Osteocyte (in vitro differentiated cells): ENCODE data around the gene ZBTB4. TPM values are rescaled to one million over a fixed set of nuclear protein-coding genes. Genes with fewer than 3 reads are reported as not detected.

ENCODE experiments used
- DNase-seq: peaks from one replicate; pipeline ENCODE4 v3.0.0; 2021; ENCODE audit warnings: mixed read lengths; ENCODE audit not compliant: unreplicated experiment; ENCODE audit errors: extremely low spot score
- H3K27ac Mint-ChIP-seq: one replicate; pipeline ENCODE4 v1.8.0; 2021; ENCODE audit warnings: mild to moderate bottlenecking, mixed read lengths; ENCODE audit not compliant: unreplicated experiment
- H3K27me3 Mint-ChIP-seq: one replicate; pipeline ENCODE4 v1.8.0; 2021; ENCODE audit warnings: mixed read lengths; ENCODE audit not compliant: unreplicated experiment
- H3K36me3 Mint-ChIP-seq: one replicate; pipeline ENCODE4 v1.8.0; 2021; ENCODE audit warnings: mixed read lengths; ENCODE audit not compliant: unreplicated experiment
- H3K4me1 Mint-ChIP-seq: one replicate; pipeline ENCODE4 v1.8.0; 2021; ENCODE audit warnings: mixed read lengths; ENCODE audit not compliant: unreplicated experiment
- H3K4me3 Mint-ChIP-seq: one replicate; pipeline ENCODE4 v1.8.0; 2021; ENCODE audit warnings: mild to moderate bottlenecking, moderate library complexity, mixed read lengths; ENCODE audit not compliant: unreplicated experiment
- H3K9me3 Mint-ChIP-seq: one replicate; pipeline ENCODE4 v1.8.0; 2021; ENCODE audit warnings: mixed read lengths; ENCODE audit not compliant: unreplicated experiment
- total RNA-seq: library from RNA; stranded (reverse); gene quantifications from 2 replicates; pipeline ENCODE4 v1.2.1, GENCODE V29; 2021
- TF ChIP-seq, protein P1 (sequence below): fragments of 200-600 bp; sonication (generic); IDR thresholded peaks from 2 replicates; pipeline ENCODE4 v1.5.0; 2021; ENCODE audit warnings: antibody characterized with exemption, mild to moderate bottlenecking, moderate library complexity

The ZBTB4 gene
- total RNA-seq, 1 donor from 2014 or later: 49.7 TPM

DNA sequence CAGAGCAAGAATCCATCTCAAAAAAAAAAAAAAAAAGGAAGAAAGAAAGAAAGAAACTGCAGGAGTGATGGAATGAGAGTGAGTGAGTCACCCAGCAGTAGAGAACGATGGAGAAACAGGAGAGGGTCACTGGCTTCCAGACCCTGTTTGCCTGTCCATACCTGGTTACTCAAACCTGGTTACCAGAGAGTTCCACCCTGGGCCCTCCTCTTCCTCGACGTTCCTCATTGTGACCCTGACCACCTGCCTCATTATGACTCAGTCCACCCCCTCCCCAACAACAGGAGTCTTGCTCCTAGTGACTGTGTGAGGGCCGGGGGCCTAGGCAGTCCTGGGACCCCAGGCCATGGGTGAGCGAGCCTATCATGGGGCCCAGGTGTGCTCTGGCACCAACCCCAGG lies 50.9 kb downstream of the ZBTB4 start, which contains the start of gene SPEM3:
SPEM3 (plus strand) TSS at position 301 of the 400 bp plus-strand sequence; CDS start at position 347, 46 bp downstream.
- Mint-ChIP-seq H3K9me3 (no peaks in the 10 kb centered on the region), H3K4me3 (no peak within 1 kb of the TSS), H3K36me3 (no peaks in the 10 kb centered on the region), H3K27me3 (no peaks in the 10 kb centered on the region), H3K4me1 (no peaks in the 10 kb centered on the region), H3K27ac (no peak within 1 kb of the TSS)
- no peak for DNase-seq
- TF ChIP-seq, protein P1, sequence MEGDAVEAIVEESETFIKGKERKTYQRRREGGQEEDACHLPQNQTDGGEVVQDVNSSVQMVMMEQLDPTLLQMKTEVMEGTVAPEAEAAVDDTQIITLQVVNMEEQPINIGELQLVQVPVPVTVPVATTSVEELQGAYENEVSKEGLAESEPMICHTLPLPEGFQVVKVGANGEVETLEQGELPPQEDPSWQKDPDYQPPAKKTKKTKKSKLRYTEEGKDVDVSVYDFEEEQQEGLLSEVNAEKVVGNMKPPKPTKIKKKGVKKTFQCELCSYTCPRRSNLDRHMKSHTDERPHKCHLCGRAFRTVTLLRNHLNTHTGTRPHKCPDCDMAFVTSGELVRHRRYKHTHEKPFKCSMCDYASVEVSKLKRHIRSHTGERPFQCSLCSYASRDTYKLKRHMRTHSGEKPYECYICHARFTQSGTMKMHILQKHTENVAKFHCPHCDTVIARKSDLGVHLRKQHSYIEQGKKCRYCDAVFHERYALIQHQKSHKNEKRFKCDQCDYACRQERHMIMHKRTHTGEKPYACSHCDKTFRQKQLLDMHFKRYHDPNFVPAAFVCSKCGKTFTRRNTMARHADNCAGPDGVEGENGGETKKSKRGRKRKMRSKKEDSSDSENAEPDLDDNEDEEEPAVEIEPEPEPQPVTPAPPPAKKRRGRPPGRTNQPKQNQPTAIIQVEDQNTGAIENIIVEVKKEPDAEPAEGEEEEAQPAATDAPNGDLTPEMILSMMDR: no peak

DNA sequence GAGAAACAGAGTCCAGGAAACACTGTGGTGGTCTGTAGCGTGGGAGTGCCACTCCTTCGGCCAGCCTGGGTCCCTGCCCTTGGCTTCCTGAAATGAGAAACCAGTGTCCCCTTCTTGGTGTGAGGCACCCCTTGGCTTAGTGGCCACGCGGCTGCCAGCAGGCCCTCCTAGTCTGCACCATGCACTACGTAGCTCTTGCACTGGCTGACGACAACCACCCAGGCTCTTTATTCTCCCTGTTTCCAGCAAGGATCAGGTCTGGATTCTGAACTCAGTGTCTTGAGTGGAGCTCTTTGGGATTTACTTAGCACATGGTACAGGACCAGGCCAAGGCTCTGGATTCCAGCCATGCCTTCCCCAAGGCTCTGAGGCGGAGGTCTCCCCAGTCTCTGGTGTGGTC lies 51.9 kb downstream of the ZBTB4 start:
- TF ChIP-seq, protein P1: no peak
- no peak for DNase-seq
- no peak overlapping the region for H3K27ac Mint-ChIP-seq

DNA sequence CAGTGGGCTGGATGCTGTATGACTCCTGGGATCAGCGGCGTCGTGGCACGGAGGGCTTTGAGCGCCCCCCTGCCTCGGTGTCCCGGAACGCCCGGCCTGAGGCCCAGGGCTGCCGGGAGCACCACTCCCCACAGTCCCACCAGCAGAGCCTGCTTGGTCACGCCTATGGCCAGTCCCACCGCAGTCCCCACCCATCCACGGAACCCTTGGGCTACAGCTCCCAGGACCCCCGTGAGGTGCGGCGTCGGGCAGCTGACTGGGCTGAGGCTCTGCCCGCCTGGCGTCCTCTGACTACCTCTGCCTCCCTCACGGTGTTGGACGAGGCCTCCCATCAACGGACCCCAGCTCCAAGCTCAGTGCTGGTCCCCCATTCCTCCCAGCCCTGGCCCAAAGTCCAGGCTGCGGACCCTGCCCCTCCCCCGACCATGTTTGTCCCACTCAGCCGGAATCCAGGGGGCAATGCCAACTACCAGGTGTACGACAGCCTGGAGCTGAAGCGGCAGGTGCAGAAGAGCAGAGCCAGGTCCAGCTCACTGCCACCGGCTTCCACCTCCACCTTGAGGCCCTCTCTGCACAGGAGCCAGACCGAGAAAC lies 52.4 kb downstream of the ZBTB4 start:
- no peak for DNase-seq
- Mint-ChIP-seq H3K36me3 (no peaks in the 10 kb centered on the region), H3K4me3 (no peak overlapping the region), H3K4me1 (no peaks in the 10 kb centered on the region), H3K27me3 (no peaks in the 10 kb centered on the region), H3K27ac (no peak overlapping the region), H3K9me3 (no peaks in the 10 kb centered on the region)
- TF ChIP-seq, protein P1: no peak

More for the DNA sequence above, 51.9 kb downstream of the ZBTB4 start:
- Mint-ChIP-seq H3K4me3 (no peak overlapping the region), H3K4me1 (no peaks in the 10 kb centered on the region), H3K27me3 (no peaks in the 10 kb centered on the region), H3K36me3 (no peaks in the 10 kb centered on the region), H3K9me3 (no peaks in the 10 kb centered on the region)

DNA sequence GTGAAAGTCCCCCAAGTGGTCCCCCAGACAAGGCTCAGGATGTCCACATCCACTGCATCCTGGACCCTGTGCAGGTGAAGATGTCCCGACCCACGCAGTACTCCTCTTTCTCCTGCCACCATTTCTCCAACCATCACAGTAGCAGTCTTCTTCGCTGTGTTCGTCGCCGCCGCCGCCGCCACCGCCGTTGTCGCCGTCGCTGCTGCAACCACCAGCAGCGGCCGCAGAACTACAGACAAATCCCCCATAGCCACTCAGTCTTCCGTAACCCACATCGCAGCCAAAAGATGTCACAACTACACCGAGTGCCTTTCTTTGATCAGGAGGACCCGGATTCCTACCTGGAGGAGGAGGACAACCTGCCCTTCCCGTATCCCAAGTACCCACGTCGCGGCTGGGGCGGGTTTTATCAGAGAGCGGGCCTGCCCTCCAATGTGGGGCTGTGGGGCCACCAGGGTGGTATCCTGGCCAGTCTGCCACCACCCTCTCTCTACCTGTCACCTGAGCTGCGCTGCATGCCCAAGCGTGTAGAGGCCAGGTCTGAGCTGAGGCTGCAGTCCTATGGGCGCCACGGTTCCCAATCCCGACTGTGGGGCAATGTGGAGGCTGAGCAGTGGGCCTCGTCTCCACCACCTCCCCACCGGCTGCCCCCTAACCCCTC lies 53.1 kb downstream of the ZBTB4 start:
- no peaks in the 10 kb centered on the region for H3K27me3 Mint-ChIP-seq
- no peaks in the 10 kb centered on the region for H3K4me1 Mint-ChIP-seq
- no peak for DNase-seq
- H3K9me3 Mint-ChIP-seq: no peaks in the 10 kb centered on the region
- TF ChIP-seq, protein P1: no peak
- no peak overlapping the region for H3K4me3 Mint-ChIP-seq
- H3K36me3 Mint-ChIP-seq: no peaks in the 10 kb centered on the region
- no peak overlapping the region for H3K27ac Mint-ChIP-seq

DNA sequence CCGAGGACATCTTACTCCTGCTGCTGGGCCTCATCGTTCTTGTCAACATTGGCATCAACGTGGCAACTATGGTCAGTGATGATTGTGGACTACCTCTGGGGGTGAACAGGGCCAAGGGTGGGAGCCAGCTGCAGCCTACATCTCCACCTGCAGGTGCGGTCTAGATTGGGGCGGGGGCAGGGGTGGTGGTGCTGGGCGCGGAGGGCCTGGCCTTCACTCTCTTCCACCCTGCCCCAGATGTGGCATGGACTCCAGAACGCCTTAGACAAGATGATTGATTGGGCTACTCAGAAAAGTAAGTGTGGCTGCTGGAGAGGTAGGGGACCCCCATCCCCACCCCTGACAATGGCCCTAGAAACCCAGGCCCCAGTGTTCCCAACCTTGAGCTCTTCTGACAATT lies 53.7 kb downstream of the ZBTB4 start:
- Mint-ChIP-seq H3K4me3 (no peak overlapping the region), H3K4me1 (no peaks in the 10 kb centered on the region), H3K9me3 (no peaks in the 10 kb centered on the region), H3K27ac (no peak overlapping the region), H3K27me3 (no peaks in the 10 kb centered on the region), H3K36me3 (no peaks in the 10 kb centered on the region)
- TF ChIP-seq, protein P1: no peak
- DNase-seq: no peak
